ENCODE measurements around the gene AGTPBP1. TPM values are rescaled to one million over a fixed set of nuclear protein-coding genes. Genes with fewer than 3 reads are reported as not detected.

The AGTPBP1 gene
- total and polyA plus RNA-seq, 2 of the 8 experiments (the other 6 are each of a cell fraction or from before 2014, with no cell fraction given) = 13.4 to 65.2 TPM

DNA sequence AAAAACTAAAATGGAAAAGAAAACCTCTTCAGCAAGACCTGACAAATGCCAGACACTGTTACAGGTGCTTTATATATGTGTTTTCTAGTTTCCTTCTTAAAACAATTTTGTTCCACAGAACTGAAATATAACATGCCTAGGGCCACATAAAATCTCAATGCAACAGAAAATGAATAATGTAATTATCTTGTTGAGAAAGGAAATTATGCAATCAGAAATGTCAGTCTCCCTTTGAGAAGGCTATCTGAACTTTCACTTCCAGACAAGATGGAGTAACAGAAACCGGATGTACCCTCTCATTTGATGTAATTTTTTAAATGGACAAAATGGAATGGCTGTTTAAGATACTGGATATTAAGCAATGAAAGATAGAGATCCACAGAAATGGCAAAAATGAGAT is 79.2 kb downstream of the AGTPBP1 start:
- H3K79me1 ChIP-seq (ENCODE audit: low read depth, low read length) = no peaks in the 10 kb centered on the region
- no peak overlapping the region for H3K14ac ChIP-seq (ENCODE audit: insufficient read length)
- H3K79me2 ChIP-seq (ENCODE audit: control insufficient read depth in 1 of 2, insufficient read depth in 2 of 2, low read length in 2 of 2) = no peaks in the 10 kb centered on the region
- FAIRE-seq (no peak), DNase-seq (ENCODE audit: low read depth in 1 of 2, low spot score in 2 of 2) (no peak)
- no peak overlapping the region for H3K9ac ChIP-seq (replicated peaks in 1 of 4; ENCODE audit: extremely low read depth in 1 of 4, low read depth in 3 of 4, low read length in 3 of 4)
- no peaks in the 10 kb centered on the region for H3K4me1 ChIP-seq (replicated peaks in 1 of 4; ENCODE audit: control insufficient read depth in 3 of 4, insufficient read depth in 4 of 4, low read length in 3 of 4)
- no peaks in the 10 kb centered on the region for H3K23me2 ChIP-seq (ENCODE audit: low read depth, low read length)
- no peaks in the 10 kb centered on the region for H4K20me1 ChIP-seq (replicated peaks in 1 of 2; ENCODE audit: control insufficient read depth in 1 of 2, insufficient read depth in 2 of 2, low read length in 2 of 2)
- no peak overlapping the region for H3K18ac ChIP-seq (ENCODE audit: extremely low read depth, low read length)
- H3K27me3 ChIP-seq (replicated peaks in 1 of 4; ENCODE audit: control insufficient read depth in 3 of 4, extremely low read depth in 1 of 4, insufficient read depth in 3 of 4, low read length in 3 of 4) = no peaks in the 10 kb centered on the region
- H4K5ac ChIP-seq (ENCODE audit: insufficient read length, low read depth, low read length) = no peak overlapping the region
- no peak overlapping the region for H2AK5ac ChIP-seq (ENCODE audit: low read depth, low read length)
- no peak overlapping the region for H2BK20ac ChIP-seq (ENCODE audit: low read length)
- no peak overlapping the region for H4K8ac ChIP-seq (ENCODE audit: extremely low read depth, insufficient read depth, low read length)
- no peak overlapping the region for H2BK5ac ChIP-seq (ENCODE audit: low read depth, low read length)
- H2BK15ac ChIP-seq (ENCODE audit: low read length) = no peak overlapping the region
- POLR2A ChIA-PET (ENCODE audit: partially characterized antibody) = interaction anchor here (0.9 kb wide), 1 partner anchor 9 kb away, joined by 3 read pairs; no protein-coding TSS in a partner anchor
- no peak overlapping the region for H3K23ac ChIP-seq (ENCODE audit: insufficient read length)
- TF ChIP-seq HDAC2 (IDR thresholded peaks at IDR 0.05; ENCODE audit: borderline replicate concordance in 1 of 2, low read depth in 2 of 2, low read length in 2 of 2) (no peak), SUZ12 (IDR thresholded peaks at IDR 0.05; ENCODE audit: low read length) (no peak), EZH2 (IDR thresholded peaks at IDR 0.05; ENCODE audit: low read depth, low read length, severe bottlenecking) (no peak), PHF8 (conservative IDR thresholded peaks at IDR 0.05; ENCODE audit: low read depth, low read length) (no peak), RAD21 (IDR thresholded peaks at IDR 0.05 in 1 of 2, conservative IDR thresholded peaks at IDR 0.05 in 1 of 2; ENCODE audit: low read depth in 2 of 2, low read length in 2 of 2) (no peak)
- TF ChIP-seq, protein P1, sequence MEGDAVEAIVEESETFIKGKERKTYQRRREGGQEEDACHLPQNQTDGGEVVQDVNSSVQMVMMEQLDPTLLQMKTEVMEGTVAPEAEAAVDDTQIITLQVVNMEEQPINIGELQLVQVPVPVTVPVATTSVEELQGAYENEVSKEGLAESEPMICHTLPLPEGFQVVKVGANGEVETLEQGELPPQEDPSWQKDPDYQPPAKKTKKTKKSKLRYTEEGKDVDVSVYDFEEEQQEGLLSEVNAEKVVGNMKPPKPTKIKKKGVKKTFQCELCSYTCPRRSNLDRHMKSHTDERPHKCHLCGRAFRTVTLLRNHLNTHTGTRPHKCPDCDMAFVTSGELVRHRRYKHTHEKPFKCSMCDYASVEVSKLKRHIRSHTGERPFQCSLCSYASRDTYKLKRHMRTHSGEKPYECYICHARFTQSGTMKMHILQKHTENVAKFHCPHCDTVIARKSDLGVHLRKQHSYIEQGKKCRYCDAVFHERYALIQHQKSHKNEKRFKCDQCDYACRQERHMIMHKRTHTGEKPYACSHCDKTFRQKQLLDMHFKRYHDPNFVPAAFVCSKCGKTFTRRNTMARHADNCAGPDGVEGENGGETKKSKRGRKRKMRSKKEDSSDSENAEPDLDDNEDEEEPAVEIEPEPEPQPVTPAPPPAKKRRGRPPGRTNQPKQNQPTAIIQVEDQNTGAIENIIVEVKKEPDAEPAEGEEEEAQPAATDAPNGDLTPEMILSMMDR (IDR thresholded peaks at IDR 0.05; ENCODE audit: control extremely low read depth in 1 of 3, insufficient read depth in 1 of 3, low read depth in 1 of 3, low read length in 3 of 3) = no peak
- WGBS, 2 experiments (ENCODE audit: extremely low coverage in 1 of 2, insufficient coverage in 1 of 2, insufficient read length in 1 of 2, insufficient replicate concordance in 2 of 2, low coverage in 1 of 2, low lambda C conversion rate in 2 of 2, missing lambda C conversion rate in 1 of 2) = 93% methylated on average over 1 of the region's 1 CpG; no CpG with 5 or more reads in 1 of the 2 experiments
- no peak overlapping the region for H3K4ac ChIP-seq (replicated peaks; ENCODE audit: insufficient read length, low read depth, low read length)
- no peak overlapping the region for H2BK12ac ChIP-seq (ENCODE audit: low read depth, low read length)
- H3K4me2 ChIP-seq (ENCODE audit: insufficient read depth in 1 of 2, low read depth in 2 of 2, low read length in 2 of 2) = no peak overlapping the region
- H4K91ac ChIP-seq (replicated peaks; ENCODE audit: insufficient read length, low read length) = no peak overlapping the region
- H3K27ac ChIP-seq (ENCODE audit: low read depth, low read length) = no peak overlapping the region
- H3K9me3 ChIP-seq (ENCODE audit: insufficient read depth in 2 of 2, low read depth in 1 of 2, low read length in 1 of 2) = no peaks in the 10 kb centered on the region
- CTCF ChIA-PET (ENCODE audit: partially characterized antibody) = no interaction called here
- H2AFZ ChIP-seq (ENCODE audit: low read length) = no peak overlapping the region
- peaks cover 0 to 7% (median 0%) of the 10 kb centered on the region in 4 experiments; a peak in 1 of 8 replicates for H3K36me3 ChIP-seq (ENCODE audit: control insufficient read depth in 2 of 4, insufficient read depth in 4 of 4, low read length in 3 of 4)
- H2BK120ac ChIP-seq (replicated peaks; ENCODE audit: low read depth, low read length) = no peak overlapping the region
- H3K4me3 ChIP-seq (ENCODE audit: extremely low read depth in 1 of 4, insufficient read depth in 2 of 4, low read depth in 3 of 4, low read length in 4 of 4) = no peak overlapping the region
- H3K56ac ChIP-seq (replicated peaks; ENCODE audit: insufficient read length, low read depth, low read length) = no peak overlapping the region

Measured in H1 (cell line).